Endothelial cell of hepatic sinusoid (primary cell): ENCODE measurements around the gene RAB20.
"Not testable (repeated sequence)": the region's sequence is repeated elsewhere in the genome, so short reads cannot be mapped to it uniquely, and the experiment has no call there.

Experiments used
- in situ Hi-C: cut with HindIII; loops from 2 replicates; pipeline ENCODE4 v1.10.0; 2017; ENCODE audit warnings: low sequenced_read_pairs

Gene RAB20

DNA sequence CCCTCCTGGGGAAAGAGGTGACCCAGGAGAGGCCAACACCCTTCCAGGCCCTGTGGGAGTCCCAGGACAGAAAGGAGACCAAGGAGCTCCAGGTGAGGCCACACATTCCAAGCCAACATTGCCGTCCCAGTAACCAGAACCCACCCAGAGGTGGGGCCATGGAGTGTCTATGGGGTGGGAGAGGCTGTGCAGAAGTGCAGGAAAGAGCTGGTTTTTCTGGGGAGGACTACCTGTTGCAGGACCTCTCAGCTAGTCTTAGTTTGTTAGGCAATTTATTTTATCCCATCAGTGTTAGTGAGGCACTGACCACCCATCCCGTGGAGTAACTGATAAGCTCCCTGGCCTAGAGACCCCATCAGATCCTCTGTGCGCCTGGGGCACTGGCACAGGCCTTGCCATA lies 66.1 kb downstream of the RAB20 start:
- in situ Hi-C loops = no loop called here

DNA sequence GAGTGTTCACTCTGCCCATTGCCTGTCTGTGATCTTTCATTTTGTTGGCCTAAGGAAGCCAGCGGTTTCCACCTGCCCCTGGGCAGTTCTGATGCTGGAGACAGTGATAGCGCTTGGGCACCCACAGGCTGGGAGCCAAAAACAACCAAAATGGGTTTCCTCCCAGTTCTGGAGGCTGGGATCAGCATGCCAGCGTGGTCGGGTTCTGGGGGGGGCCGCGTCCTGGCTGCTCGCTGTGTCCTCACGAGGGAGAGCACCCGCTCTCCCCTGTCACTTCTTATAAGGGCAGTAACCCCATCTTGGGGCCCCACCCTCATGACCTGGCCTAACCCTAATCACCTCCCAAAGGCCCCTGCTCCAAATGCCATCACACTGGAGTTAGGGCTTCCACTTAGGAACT lies 67.9 kb downstream of the RAB20 start:
- in situ Hi-C loops = no loop called here

DNA sequence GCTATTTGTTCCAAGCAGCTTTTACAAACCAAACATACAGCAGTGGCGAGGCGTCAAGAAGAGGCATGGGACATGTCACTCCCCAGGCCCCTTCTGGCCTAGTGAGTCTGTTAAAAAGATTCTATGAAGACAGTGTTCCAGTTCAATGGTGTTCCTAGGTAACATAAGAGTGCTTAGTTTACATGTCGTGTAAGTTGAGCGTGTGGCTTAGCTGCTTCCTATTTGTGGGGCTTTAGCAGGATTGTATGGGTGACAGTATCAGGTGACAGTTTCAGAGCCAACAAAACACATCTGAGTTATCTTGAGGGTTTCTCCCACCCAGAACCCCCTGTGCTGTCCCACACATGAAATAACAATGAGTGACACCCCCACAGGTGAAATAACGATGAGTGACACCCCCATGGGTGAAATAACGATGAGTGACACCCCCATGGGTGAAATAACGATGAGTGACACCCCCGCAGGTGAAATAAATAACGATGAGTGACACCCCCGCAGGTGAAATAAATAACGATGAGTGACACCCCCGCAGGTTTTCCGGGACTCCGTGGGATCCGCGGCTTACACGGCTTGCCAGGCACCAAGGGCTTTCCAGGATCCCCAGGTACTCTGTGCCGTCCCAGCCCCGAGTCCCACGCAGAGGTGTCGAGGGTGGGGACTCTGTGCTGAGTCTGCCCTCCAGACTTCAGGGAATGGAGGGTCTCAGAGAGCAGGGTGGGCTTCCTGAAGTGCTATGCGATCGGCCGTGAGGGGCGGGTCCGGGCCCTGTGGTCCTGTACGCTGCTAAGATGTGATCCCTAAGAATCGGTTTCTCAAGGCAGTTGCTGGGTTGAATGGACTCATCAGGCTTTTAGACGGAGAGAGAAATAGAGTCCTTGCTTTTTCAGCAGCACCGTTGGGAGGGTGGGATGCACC lies 68.6 kb downstream of the RAB20 start:
- in situ Hi-C loops = no loop called here

DNA sequence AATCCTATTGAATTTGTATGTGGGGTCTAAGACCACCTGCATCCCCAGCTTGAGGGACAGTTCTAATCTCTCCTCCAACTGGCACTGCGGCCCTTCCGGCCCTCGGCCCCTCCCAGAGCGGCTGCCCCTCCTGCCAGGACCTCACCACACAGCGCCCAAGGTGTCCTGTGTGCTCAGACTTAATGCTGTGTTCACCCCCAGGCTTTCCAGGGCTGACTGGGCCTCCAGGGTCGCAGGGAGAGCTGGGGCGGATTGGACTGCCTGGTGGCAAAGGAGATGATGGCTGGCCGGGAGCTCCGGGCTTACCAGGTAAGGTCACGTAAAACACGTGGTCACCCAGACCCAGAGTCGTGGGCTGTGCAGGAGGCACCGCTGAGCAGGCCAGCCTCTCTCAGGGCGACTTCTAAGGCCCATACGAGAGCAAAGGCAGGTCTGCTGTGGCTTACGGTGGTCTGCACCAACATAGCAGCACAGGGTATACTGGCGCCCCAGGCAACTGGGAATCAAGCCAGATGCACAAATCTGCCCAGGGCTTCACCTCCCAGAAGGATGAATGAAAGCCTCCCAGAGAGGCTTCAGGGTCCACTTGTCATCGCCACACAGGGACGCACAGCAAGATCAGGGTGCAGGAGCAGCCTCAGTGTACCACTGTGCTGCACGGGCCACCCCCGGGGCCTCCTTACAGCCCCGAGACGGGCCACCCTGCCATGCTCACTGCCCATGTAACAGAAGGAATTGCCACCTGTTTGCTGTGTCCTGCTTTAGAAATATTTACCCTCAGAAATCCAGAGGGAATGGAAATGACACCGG lies 69.4 kb downstream of the RAB20 start:
- in situ Hi-C loops = no loop called here

DNA sequence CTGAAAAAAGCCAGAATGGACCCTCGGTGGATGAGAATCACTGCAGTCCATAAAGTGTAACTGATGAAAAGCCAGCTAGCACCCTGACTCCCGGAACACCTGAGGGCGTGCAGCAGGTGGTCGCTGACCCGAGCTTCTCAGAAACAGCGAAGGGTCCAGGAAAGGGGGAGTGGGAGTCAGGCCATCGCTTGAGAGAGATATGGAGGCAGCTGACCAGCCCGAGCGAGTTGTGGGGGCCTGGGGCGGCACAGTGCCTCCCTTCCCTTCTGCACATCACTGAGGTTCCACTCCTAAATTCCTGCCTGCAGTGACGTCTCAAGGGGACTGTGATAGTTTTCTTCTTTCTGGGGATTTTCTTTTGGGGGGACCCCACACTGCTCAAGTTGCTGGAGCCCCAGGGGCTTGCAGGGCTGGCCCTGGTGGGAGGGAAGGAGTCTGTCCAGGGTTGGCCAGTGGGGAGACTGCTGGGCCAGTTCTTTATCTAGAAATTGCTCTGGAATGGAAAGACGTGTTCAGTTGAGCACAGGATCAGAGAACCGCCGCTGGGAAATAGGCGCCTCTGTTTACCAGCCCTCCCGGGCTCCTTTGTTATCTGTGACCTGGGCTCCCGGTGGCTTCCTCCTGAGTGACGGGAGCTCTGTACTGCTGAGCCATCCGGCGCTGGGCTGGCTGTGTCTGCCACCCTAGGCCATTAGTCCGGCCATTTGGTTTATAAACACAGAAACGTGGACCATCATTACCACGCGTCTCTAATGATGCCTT lies 71.3 kb downstream of the RAB20 start:
- in situ Hi-C loops = no loop called here

DNA sequence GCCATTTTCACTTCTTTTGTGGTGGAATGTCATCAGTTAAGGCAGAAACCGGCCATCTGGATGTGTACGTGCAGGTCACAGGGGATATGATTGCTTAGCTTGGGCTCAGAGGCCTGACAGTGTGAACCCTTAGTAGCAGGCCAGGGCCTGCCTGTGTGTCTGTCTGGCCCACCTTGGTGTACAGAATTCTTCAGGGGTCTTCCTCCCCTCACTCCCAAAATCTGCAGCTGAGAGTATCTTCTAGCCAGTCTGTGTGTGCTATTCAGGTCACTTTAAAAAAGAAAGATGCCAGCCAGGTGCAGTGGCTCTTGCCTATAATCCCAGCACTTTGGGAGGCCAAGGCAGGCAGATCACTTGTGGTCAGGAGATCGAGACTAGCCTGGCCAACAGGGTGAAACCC lies 74.6 kb downstream of the RAB20 start:
- in situ Hi-C loops = not testable (repeated sequence)

DNA sequence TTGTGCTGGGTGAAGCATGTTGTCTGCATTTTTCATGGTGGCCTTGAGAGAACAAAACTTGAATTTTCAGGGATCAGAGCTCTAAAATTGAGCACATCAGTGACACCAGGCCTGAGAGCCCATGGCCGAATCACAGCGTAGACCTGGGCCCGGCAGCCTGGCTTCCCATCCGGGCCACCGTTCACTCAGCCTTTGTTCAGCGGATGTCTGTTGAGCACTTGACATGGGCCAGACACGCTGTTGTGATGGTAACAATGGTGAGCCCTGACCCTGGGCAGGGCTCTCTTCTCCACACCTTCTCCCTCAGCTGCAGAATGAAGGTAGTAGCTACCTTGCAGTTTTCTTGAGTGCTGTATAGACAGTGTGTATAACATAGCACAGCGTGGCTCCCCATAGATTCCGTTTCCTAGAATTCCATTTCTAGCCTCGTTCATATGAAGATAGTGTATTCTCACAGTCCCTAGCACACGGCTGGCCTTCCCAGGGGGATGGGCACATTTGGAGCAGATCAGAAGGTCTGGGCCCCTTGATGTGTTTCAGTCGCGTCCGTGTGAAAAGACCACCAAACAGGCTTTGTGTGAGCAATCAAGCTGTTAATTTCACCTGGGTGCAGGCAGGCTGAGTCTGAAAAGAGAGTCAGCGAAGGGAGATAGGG lies 75.3 kb downstream of the RAB20 start:
- in situ Hi-C loops = no loop called here

DNA sequence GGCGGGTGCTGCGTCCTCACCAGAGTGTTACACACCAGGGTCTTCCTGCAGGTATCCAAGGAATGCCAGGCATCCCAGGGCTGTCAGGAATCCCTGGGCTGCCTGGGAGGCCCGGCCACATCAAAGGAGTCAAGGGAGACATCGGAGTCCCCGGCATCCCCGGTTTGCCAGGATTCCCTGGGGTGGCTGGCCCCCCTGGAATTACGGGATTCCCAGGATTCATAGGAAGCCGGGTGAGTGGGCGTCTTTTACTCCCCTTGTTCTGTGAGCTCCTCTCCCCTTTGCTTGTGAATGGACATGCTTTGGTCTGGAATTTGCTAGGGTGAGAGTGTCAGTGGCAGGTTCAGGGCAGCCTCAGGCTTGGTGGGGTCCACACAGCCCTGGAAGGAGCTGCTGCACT lies 75.9 kb downstream of the RAB20 start:
- in situ Hi-C loops = no loop called here

DNA sequence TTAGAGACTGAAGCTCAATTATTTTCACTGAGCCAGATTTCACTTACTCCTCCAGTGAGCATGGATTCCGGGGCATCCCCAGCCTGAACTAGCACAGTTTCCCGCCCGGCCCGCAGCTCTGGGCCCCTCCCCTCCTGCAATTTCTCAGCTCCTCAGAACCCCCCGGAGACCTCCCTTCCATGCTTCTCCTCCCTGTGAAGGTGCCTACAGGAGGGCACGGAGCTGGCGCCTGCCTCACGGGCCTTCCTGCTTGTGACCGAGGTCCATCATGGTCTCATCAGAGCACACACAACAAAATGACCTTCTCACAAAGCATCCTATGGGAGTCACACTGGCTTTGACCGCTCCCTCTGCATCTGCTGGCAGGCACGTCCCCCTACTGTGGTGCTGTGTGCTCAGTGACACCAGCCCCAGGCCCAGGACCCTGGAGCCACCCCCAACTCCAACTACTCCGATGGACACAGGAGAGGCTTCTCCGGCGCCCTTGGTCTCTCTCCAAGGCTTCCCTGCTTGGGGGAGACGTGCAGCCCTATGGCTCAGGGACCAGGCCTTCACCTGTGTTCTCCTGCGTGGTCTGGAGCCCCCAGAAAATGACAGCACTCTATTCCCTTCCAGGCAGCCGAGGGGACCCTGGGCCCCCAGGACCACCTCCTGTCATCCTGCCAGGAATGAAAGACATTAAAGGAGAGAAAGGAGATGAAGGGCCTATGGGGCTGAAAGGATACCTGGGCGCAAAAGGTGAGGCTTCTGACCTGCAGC lies 77.1 kb downstream of the RAB20 start:
- in situ Hi-C loops = no loop called here

DNA sequence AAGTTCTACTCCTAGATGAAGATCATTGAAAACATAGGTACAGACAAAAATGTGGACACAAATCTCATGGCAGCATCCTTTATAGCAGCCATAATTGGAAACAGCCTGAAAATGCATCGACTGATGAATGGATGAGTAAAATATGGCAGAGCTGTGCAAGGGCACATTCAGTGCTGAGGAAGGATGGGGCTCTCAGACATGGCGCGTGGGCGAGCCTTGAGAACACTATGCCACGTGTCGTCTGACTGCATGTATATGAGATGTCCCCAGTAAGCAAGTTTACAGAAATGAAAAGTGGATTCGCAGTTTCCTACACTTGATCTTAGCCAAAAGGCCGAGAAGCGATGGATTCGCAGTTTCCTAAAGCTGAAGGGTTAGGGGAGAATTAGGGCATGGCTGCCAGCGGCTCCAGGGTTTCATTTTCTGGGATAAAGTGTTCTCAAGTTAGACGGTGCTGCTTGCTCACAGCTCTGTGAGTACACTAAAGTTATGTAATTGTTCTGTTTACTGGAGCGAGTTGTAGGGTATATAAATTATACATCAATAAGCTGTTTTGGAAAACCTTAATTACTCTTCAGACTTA lies 78.0 kb downstream of the RAB20 start:
- in situ Hi-C loops = no loop called here

DNA sequence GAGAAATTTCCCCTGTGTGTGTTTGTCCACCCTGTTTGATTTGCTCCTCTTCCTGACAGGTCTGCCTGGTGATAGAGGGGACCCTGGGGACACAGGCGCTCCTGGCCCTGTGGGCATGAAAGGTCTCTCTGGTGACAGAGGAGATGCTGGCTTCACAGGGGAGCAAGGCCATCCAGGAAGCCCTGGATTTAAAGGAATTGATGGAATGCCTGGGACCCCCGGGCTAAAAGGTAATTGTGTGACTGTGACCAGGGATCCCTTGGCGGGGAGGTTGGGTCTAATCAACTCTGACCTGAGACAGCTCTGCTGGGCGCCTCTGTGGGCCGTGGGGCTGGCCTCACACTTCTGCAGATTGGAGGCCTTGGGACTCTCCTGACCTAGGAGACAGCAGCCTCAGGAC lies 81.4 kb downstream of the RAB20 start:
- in situ Hi-C loops = no loop called here

DNA sequence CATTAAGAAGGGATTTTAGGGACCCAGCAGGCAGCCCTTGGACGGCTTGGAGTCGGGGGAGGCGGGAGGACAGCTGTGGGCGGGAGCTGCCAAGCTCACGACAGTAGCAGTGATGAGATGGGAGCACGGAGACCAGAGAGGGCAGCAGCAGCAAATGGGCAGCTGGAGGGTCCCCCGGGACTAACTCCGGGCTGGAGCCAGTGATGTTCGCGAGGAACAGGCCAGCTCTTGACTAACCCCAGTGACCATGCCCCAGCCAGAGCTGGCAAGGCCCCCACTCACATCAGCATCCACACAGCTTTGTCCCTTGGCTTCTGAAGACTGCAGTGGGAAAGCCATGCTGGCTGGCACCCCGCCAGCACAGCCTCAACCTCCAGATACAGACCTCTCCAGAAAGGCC lies 81.9 kb downstream of the RAB20 start:
- in situ Hi-C loops = no loop called here

DNA sequence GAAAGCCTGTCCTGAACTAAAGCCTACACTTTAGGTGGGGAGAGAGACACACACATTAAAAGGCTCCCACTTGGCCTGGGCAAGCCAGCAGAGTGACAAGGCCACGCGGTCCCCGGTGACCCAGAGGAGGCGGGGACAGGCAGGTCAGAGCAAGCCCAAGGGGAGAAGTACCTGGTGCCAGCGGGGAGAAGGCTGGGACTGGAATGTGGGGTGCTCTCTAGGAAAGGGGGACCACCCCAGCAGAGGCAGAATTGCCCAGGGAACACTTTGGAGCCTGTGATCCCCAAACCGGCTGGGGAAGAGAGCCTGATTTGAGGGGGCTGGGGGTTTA lies 82.3 kb downstream of the RAB20 start:
- in situ Hi-C loops = no loop called here

DNA sequence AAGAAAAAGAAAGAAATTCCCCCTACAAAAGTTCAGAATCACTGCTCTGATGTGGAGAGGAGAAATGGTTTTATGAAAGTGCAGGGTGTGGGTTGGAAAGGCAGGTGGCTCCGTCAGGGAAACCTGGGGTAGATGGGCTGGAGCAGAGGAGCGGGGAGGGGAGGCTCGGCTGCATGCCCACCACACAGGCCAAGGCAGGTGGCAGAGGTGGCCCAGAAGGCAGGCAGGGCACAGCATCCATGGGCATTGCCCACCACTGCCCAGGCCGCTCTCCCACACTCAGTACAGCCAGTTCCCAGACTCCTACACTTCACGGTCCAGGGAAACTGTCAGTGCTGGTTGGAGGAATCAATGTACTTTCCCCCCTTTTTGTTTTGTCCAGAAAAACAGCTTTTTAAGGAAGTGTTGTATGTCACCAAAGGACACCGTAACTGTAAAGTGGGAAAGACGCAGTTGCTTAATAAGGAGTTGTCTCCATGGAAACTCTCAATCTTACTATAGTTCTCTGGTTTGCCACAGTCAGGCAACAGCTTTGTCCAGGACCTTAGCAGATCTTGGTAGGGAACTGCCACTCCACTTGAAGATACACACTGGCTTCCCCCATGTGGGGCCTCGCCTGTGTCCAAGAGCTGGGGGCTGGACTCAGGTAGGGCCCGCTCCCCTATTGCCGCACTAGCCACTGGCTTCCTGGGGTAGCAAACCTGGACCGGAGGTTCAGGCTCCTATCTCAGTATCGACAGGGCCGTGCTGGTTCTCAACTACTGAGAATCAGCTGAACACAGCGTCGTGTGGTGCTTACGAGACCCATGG lies 82.9 kb downstream of the RAB20 start:
- in situ Hi-C loops = no loop called here

DNA sequence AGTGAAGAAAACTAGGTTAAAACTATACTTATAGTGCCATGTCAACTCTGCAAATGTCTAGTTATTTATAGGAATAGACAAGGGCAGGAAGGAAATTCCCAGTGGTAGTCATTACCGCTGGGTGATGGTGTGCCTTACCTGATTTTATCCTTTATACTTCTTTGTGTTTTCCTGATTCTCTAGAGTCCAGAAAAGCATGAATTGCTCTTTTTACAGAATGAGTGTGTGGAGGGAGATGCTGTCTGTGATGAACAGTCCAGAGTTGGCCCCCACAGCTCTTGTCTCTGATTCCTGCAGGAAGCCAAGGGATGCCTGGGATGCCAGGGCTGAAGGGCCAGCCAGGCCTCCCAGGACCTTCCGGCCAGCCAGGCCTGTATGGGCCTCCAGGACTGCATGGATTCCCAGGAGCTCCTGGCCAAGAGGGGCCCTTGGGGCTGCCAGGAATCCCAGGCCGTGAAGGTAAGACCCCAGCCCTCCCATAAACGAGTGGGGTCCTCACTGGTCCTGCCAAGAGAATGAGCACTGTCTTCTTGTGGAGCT lies 83.7 kb downstream of the RAB20 start:
- in situ Hi-C loops = no loop called here

DNA sequence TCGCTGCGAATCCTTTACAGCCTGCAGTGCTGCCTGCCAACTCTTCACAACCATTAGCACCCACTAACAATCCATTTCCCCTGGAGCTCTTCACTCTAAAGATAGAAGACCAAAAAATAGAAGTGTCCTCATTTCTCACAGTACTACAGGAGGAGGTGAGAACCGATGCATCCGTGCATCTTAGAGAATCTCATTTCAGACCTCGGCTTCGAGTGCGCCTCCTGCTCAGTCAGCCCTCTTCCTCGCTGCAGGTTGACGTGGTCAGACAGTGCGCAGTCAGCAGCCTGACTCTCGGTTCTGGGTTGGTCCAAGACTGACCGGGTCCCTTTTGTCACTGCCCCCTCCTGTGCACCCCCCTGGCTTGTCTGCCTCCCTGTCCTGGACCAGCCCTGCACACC lies 85.3 kb downstream of the RAB20 start:
- in situ Hi-C loops = no loop called here

DNA sequence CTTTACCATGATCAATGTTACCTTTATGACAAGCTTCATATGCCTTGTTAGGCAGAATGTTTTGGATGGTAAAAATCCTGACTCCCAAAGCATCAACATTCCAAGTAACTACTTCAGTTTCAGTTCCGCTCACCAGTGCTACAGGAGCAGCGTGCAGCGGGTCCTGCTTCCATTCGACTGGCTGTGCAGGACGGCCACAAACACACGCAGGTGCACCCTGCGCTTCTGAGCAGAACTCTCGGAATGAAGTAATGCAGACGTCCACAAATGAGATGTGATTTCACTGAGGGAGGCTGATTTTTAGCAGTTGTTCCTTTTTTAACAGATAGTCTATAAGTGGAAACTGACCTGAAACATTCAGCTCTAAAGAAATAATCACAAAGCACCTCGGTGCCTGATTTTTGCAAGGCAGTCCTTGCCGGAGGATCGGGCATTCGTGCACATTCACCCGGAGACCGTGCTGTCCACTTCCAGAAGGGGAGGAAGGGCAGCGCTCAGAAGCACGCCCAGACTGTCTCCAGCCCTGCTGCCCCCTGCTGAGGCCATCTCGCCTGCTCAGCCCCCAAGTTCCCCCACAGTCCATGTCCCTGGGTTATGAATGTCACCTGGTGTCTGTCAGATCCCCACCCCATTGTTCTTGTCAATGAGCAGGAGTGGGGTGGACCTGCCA lies 85.8 kb downstream of the RAB20 start:
- in situ Hi-C loops = no loop called here

DNA sequence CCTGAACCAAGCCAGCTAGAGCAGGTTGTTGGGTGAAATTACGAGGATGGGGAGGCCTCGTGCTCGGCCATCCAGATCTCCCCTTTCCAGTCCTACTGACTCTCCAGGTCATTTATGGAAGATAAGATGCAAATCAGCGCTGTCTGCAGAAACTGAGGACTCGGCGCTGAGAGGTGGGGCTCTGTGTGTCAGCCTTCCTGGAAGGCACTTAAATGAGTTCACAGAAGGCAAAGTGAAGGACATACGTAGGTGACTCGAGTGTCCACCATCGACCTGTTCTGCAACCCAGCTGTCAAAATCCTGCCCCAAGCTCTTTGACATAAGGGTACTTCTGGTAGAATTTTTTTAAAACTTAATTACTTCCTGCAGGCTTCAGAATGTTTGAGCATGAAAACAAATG lies 86.4 kb downstream of the RAB20 start:
- in situ Hi-C loops = no loop called here
